Bronchial epithelial cell (primary cell): ENCODE data around the gene NLGN1. TPM values are rescaled to one million over a fixed set of nuclear protein-coding genes. Genes with fewer than 3 reads are reported as not detected.

Source experiments
- DNase-seq: peaks from one replicate; pipeline ENCODE4 v3.0.0-alpha.2; 2010; ENCODE audit warnings: low read depth
- FAIRE-seq: peaks from 2 replicates; lab custom pipeline; 2011; peaks lifted over from hg19 to GRCh38; lab: Jason Lieb, UNC
- H3K27me3 ChIP-seq: 2 replicates; pipeline ENCODE4 v1.5.1; 2011; ENCODE audit warnings: low read length; ENCODE audit not compliant: control insufficient read depth, insufficient read depth
- H3K36me3 ChIP-seq: 2 replicates; pipeline ENCODE4 v1.5.1; 2011; ENCODE audit warnings: low read length; ENCODE audit not compliant: control insufficient read depth, insufficient read depth
- H3K4me3 ChIP-seq: 2 replicates; pipeline ENCODE4 v1.5.1; 2011; ENCODE audit warnings: mild to moderate bottlenecking, low read depth, low read length, control low read depth
- CTCF ChIP-seq: IDR thresholded peaks from 2 replicates; pipeline ENCODE4 v1.5.1; 2011; ENCODE audit warnings: mild to moderate bottlenecking, moderate library complexity, low read length, control low read depth, inconsistent platforms; ENCODE audit not compliant: insufficient read depth, severe bottlenecking
- total RNA-seq: library from RNA; depleted of rRNA; stranded (reverse); fragments of >200 nt; gene quantifications from 2 replicates; pipeline ENCODE4 v1.2.1, GENCODE V29; 2014

Gene NLGN1
- total RNA-seq, 1 donor from 2014 or later, result under 0.01 TPM

GRCh38 chr3:174016186-174016585 lies 618.6 kb downstream of the NLGN1 start:
- Histone ChIP-seq H3K4me3 (no peak overlapping the region), H3K27me3 (no peaks in the 10 kb centered on the region), H3K36me3 (no peaks in the 10 kb centered on the region)
- FAIRE-seq (no peak), DNase-seq (peak; percentile 91)
- no peak for TF ChIP-seq CTCF

DNA sequence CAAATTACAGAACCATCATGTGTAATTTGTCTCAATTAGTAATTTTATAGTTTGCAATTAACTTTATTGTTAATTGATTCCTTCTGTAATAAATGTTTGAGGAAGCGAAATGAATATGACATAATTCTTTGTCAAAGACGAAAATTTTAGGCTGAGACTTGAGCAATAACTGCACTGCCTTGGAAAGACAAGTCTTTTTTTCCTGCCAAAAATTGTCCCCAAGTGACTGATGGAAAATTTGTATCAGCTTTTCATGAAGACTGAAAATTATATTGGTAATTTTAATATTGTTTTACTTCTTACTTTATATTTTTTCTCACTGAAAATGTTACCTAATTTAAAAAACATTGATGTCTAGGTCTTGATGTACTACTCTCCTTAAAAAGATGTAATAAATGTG lies 622.6 kb downstream of the NLGN1 start:
- H3K27me3 ChIP-seq, result no peaks in the 10 kb centered on the region
- DNase-seq (no peak), FAIRE-seq (no peak)
- no peak overlapping the region for H3K4me3 ChIP-seq
- no peaks in the 10 kb centered on the region for H3K36me3 ChIP-seq
- TF ChIP-seq CTCF, result no peak

GRCh38 chr3:174023421-174023820 lies 625.9 kb downstream of the NLGN1 start:
- no peak for FAIRE-seq
- no peaks in the 10 kb centered on the region for H3K36me3 ChIP-seq
- H3K27me3 ChIP-seq, result no peaks in the 10 kb centered on the region
- DNase-seq, result no peak
- TF ChIP-seq CTCF, result no peak
- no peak overlapping the region for H3K4me3 ChIP-seq

DNA sequence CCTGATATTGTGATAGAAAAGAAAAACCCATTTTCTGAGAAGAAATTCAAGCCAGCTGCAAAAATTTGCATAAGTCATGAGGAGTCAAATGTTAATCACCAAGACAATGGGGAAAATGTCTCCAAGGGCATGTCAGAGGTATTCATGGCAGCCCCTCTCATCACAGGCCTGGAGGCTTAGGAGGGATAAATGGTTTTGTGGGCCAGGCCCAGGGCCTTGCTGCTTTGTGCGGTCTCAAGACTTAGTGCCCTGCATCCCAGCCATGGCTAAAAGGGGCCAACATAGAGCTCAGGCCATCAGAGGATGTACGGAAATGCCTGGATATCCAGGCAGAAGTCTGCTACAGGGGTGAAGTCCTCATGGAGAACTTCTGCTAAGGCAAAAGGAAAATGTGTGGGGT lies 631.1 kb downstream of the NLGN1 start:
- TF ChIP-seq CTCF, result no peak
- H3K4me3 ChIP-seq, result no peak overlapping the region
- DNase-seq (no peak), FAIRE-seq (no peak)
- H3K27me3 ChIP-seq, result no peaks in the 10 kb centered on the region
- no peaks in the 10 kb centered on the region for H3K36me3 ChIP-seq

GRCh38 chr3:174035328-174035886 lies 637.9 kb downstream of the NLGN1 start:
- H3K36me3 ChIP-seq, result no peaks in the 10 kb centered on the region
- FAIRE-seq, result no peak
- DNase-seq, result no peak
- no peak overlapping the region for H3K4me3 ChIP-seq
- no peak for TF ChIP-seq CTCF
- no peaks in the 10 kb centered on the region for H3K27me3 ChIP-seq

GRCh38 chr3:174046311-174046710 lies 648.8 kb downstream of the NLGN1 start:
- H3K4me3 ChIP-seq, result no peak overlapping the region
- no peak for TF ChIP-seq CTCF
- H3K27me3 ChIP-seq, result no peaks in the 10 kb centered on the region
- no peaks in the 10 kb centered on the region for H3K36me3 ChIP-seq
- FAIRE-seq, result no peak
- no peak for DNase-seq
